IMR-90 (cell line): ENCODE measurements around the gene CRYBA2.

Experiments
- BHLHE40 ChIP-seq: fragments of 150-350 bp; IDR thresholded peaks from 2 replicates; pipeline ENCODE4 v1.6.1; 2016; ENCODE audit warnings: mild to moderate bottlenecking, low read depth, low read length
- CEBPB ChIP-seq: IDR thresholded peaks from 2 replicates; pipeline ENCODE4 v1.6.1; 2012; ENCODE audit warnings: low read depth, low read length, improper control_type of control experiment
- CHD1 ChIP-seq: IDR thresholded peaks from 2 replicates; pipeline ENCODE4 v1.6.1; 2012; ENCODE audit warnings: low read depth, low read length, improper control_type of control experiment
- CTCF ChIP-seq: conservative IDR thresholded peaks from 2 replicates; pipeline ENCODE4 v1.5.1; 2012; ENCODE audit warnings: mild to moderate bottlenecking, low read depth, low read length, improper control_type of control experiment
- ELK1 ChIP-seq: fragments of 150-350 bp; IDR thresholded peaks from 2 replicates; pipeline ENCODE4 v1.6.1; 2016; ENCODE audit warnings: low read depth, mild to moderate bottlenecking, low read length, moderate library complexity, borderline replicate concordance
- FOS ChIP-seq: fragments of 150-350 bp; IDR thresholded peaks from 2 replicates; pipeline ENCODE4 v1.6.1; 2016; ENCODE audit warnings: low read depth, low read length
- MAFK ChIP-seq: IDR thresholded peaks from 2 replicates; pipeline ENCODE4 v1.6.1; 2012; ENCODE audit warnings: low read depth, low read length, improper control_type of control experiment
- NFE2L2 ChIP-seq: fragments of 150-350 bp; IDR thresholded peaks from 2 replicates; pipeline ENCODE4 v1.6.1; 2016; ENCODE audit warnings: low read depth, mild to moderate bottlenecking, low read length
- POLR2A ChIP-seq: IDR thresholded peaks from 2 replicates; pipeline ENCODE4 v1.6.1; 2012; ENCODE audit warnings: mild to moderate bottlenecking, low read depth, low read length
- RCOR1 ChIP-seq: IDR thresholded peaks from 2 replicates; pipeline ENCODE4 v1.6.1; 2012; ENCODE audit warnings: mild to moderate bottlenecking, low read length, improper control_type of control experiment; ENCODE audit not compliant: insufficient replicate concordance
- RFX5 ChIP-seq: IDR thresholded peaks from 2 replicates; pipeline ENCODE4 v1.8.0; 2012; ENCODE audit warnings: low read depth, mild to moderate bottlenecking, low read length, moderate library complexity
- SMC3 ChIP-seq: fragments of 150-350 bp; IDR thresholded peaks from 2 replicates; pipeline ENCODE4 v1.6.1; 2016; ENCODE audit warnings: low read depth, mild to moderate bottlenecking, antibody characterized with exemption, low read length, moderate library complexity
- USF2 ChIP-seq: fragments of 150-350 bp; IDR thresholded peaks from 2 replicates; pipeline ENCODE4 v1.6.1; 2017; ENCODE audit warnings: mild to moderate bottlenecking, antibody characterized with exemption, low read length, low read depth

- no peak for TF ChIP-seq CHD1
- TF ChIP-seq SMC3 = no peak
- TF ChIP-seq CTCF = no peak
- no peak for TF ChIP-seq RCOR1
- no peak for TF ChIP-seq POLR2A
- TF ChIP-seq ELK1 = no peak
- TF ChIP-seq BHLHE40 = no peak
- TF ChIP-seq FOS = no peak
- TF ChIP-seq NFE2L2 = no peak
- TF ChIP-seq USF2 = no peak
- no peak for TF ChIP-seq CEBPB
- TF ChIP-seq RFX5 = no peak
- TF ChIP-seq MAFK = no peak
Observed at GRCh38 chr2:218960309-218961165, 32.7 kb downstream of the CRYBA2 start.
